Measurements from ENCODE around the gene MTCL1.

The MTCL1 gene

GRCh38 chr18:8866679-8867078 lies 161.3 kb downstream of the MTCL1 start:
- TF ChIP-seq ZNF274 (IDR thresholded peaks at IDR 0.05; ENCODE audit: low read depth, low read length): no peak
- H3K4me3 ChIP-seq (ENCODE audit: low read length): no peak overlapping the region

GRCh38 chr18:8868276-8868675 lies 162.9 kb downstream of the MTCL1 start:
- no peak overlapping the region for H3K4me3 ChIP-seq (ENCODE audit: low read length)
- no peak for TF ChIP-seq ZNF274 (IDR thresholded peaks at IDR 0.05; ENCODE audit: low read depth, low read length)

- TF ChIP-seq ZNF274 (IDR thresholded peaks at IDR 0.05; ENCODE audit: low read depth, low read length): no peak
- H3K4me3 ChIP-seq (ENCODE audit: low read length): no peak overlapping the region
Measured at GRCh38 chr18:8868779-8869415, 163.5 kb downstream of the MTCL1 start.

GRCh38 chr18:8869696-8870095 lies 164.3 kb downstream of the MTCL1 start:
- H3K4me3 ChIP-seq (ENCODE audit: low read length): no peak overlapping the region
- no peak for TF ChIP-seq ZNF274 (IDR thresholded peaks at IDR 0.05; ENCODE audit: low read depth, low read length)

- no peak for TF ChIP-seq ZNF274 (IDR thresholded peaks at IDR 0.05; ENCODE audit: low read depth, low read length)
- H3K4me3 ChIP-seq (ENCODE audit: low read length): no peak overlapping the region
Measured at GRCh38 chr18:8870528-8870927, 165.2 kb downstream of the MTCL1 start.

GRCh38 chr18:8871489-8871888 lies 166.1 kb downstream of the MTCL1 start:
- no peak for TF ChIP-seq ZNF274 (IDR thresholded peaks at IDR 0.05; ENCODE audit: low read depth, low read length)
- H3K4me3 ChIP-seq (ENCODE audit: low read length): no peak overlapping the region

- no peak overlapping the region for H3K4me3 ChIP-seq (ENCODE audit: low read length)
- TF ChIP-seq ZNF274 (IDR thresholded peaks at IDR 0.05; ENCODE audit: low read depth, low read length): no peak
Measured at GRCh38 chr18:8874872-8875271, 169.5 kb downstream of the MTCL1 start.

- no peak for TF ChIP-seq ZNF274 (IDR thresholded peaks at IDR 0.05; ENCODE audit: low read depth, low read length)
- no peak overlapping the region for H3K4me3 ChIP-seq (ENCODE audit: low read length)
Measured at GRCh38 chr18:8876887-8877286, 171.5 kb downstream of the MTCL1 start.

- H3K4me3 ChIP-seq (ENCODE audit: low read length): no peak overlapping the region
- TF ChIP-seq ZNF274 (IDR thresholded peaks at IDR 0.05; ENCODE audit: low read depth, low read length): no peak
Measured at GRCh38 chr18:8881103-8881502, 175.7 kb downstream of the MTCL1 start.
